Tibial artery (tissue), 4 donors: ENCODE data around the gene BAX.

Experiments
- DNase-seq, 2 donors: peaks; one replicate each; pipeline ENCODE4 v3.0.0-alpha.2; 2019
- H3K27ac ChIP-seq, 2 donors: fragments of 200-600 bp; sonication (generic) in 1 of 2; 1 replicate in 1 of 2; 2 replicates in 1 of 2; pipeline ENCODE4 v1.5.1; 2018 to 2019; ENCODE audit warnings: mild to moderate bottlenecking in 1 of 2
- H3K27me3 ChIP-seq, 2 donors: fragments of 200-600 bp; sonication (generic) in 1 of 2; one replicate each; pipeline versions ENCODE4 v1.5.1 to v1.6.0; 2016 to 2019
- H3K36me3 ChIP-seq, 3 donors: fragments of 200-600 bp; sonication (generic) in 2 of 3; one replicate each; pipeline ENCODE4 v1.5.1; 2016 to 2019; ENCODE audit warnings: mild to moderate bottlenecking in 2 of 3
- H3K4me1 ChIP-seq, 4 donors: fragments of 200-600 bp; sonication (generic) in 2 of 4; 1 replicate in 3 of 4; 2 replicates in 1 of 4; pipeline ENCODE4 v1.5.1; 2016 to 2019
- H3K4me3 ChIP-seq, 2 donors: fragments of 200-600 bp; sonication (generic) in 1 of 2; 1 replicate in 1 of 2; 2 replicates in 1 of 2; pipeline ENCODE4 v1.5.1; 2018 to 2019; ENCODE audit warnings: mild to moderate bottlenecking in 2 of 2
- H3K9me3 ChIP-seq, 3 donors: fragments of 200-600 bp; sonication (generic) in 1 of 3; one replicate each; pipeline ENCODE4 v1.5.1; 2016 to 2019
- CTCF ChIP-seq, 2 experiments: fragments of 200-600 bp in 1 of 2; fragments of 450-650 bp in 1 of 2; IDR thresholded peaks; one replicate each; pipeline ENCODE4 v1.5.1; 2017 to 2019; ENCODE audit warnings: antibody characterized with exemption in 2 of 2, mild to moderate bottlenecking in 1 of 2, moderate library complexity in 1 of 2
- intact Hi-C: fragments of 100-400 bp; cut with DNase I; formaldehyde crosslinking; loops from one replicate; pipeline ENCODE4 v1.15.0; 2023; ENCODE audit warnings: low total_unique reads

Gene BAX

GRCh38 chr19:48968179-48968661, 13.5 kb downstream of the BAX start:
- intact Hi-C loops = loop anchor here (10.0 kb wide), 1 partner anchor 93 kb away; the partner anchor contains the start of gene PPP1R15A
- no peak for DNase-seq
- no peaks in the 10 kb centered on the region for H3K27me3 ChIP-seq
- H3K4me3 ChIP-seq = no peak overlapping the region
- H3K36me3 ChIP-seq = peaks cover 48 to 66% (median 48%) of the 10 kb centered on the region in 3 donors
- H3K4me1 ChIP-seq = peaks cover 0 to 54% (median 44%) of the 10 kb centered on the region in 4 donors
- no peaks in the 10 kb centered on the region for H3K9me3 ChIP-seq
- TF ChIP-seq CTCF (IDR thresholded peaks at IDR 0.05) = no peak
- H3K27ac ChIP-seq = peak overlapping the region; percentile 88 to 97

GRCh38 chr19:48968813-48969218, 14.1 kb downstream of the BAX start:
- intact Hi-C loops = loop anchor here (10.0 kb wide), 1 partner anchor 94 kb away; the partner anchor contains the start of gene PPP1R15A
- no peak for DNase-seq
- no peaks in the 10 kb centered on the region for H3K27me3 ChIP-seq
- peak overlapping the region in 1 of 2 donors; percentile 88 for H3K27ac ChIP-seq
- H3K4me3 ChIP-seq = no peak overlapping the region
- no peaks in the 10 kb centered on the region for H3K9me3 ChIP-seq
- peaks cover 0 to 48% (median 38%) of the 10 kb centered on the region in 4 donors for H3K4me1 ChIP-seq
- TF ChIP-seq CTCF (IDR thresholded peaks at IDR 0.05) = no peak
- H3K36me3 ChIP-seq = peaks cover 54 to 72% (median 54%) of the 10 kb centered on the region in 3 donors

- H3K4me3 ChIP-seq = no peak overlapping the region
- TF ChIP-seq CTCF (IDR thresholded peaks at IDR 0.05) = no peak
- H3K9me3 ChIP-seq = no peaks in the 10 kb centered on the region
- peaks cover 0 to 41% (median 31%) of the 10 kb centered on the region in 4 donors for H3K4me1 ChIP-seq
- intact Hi-C loops = loop anchor here (5.0 to 10.0 kb wide), 2 partner anchors 95 to 172 kb away; partner anchors contain the start of gene PPP1R15A
- peaks cover 60 to 78% (median 61%) of the 10 kb centered on the region in 3 donors for H3K36me3 ChIP-seq
- DNase-seq = no peak
- H3K27ac ChIP-seq = peak overlapping the region in 1 of 2 donors; percentile 88
- H3K27me3 ChIP-seq = no peaks in the 10 kb centered on the region
These were observed 14.8 kb downstream of the BAX start for GRCh38 chr19:48969276-48970138.

GRCh38 chr19:48970139-48970766, 15.6 kb downstream of the BAX start:
- Histone ChIP-seq H3K9me3 (no peaks in the 10 kb centered on the region), H3K36me3 (peaks cover 63 to 86% (median 67%) of the 10 kb centered on the region in 3 donors), H3K4me1 (peaks cover 0 to 37% (median 28%) of the 10 kb centered on the region in 4 donors), H3K27ac (peak overlapping the region in 1 of 2 donors; percentile 29), H3K27me3 (no peaks in the 10 kb centered on the region), H3K4me3 (no peak overlapping the region)
- no peak for TF ChIP-seq CTCF (IDR thresholded peaks at IDR 0.05)
- no peak for DNase-seq
- intact Hi-C loops = loop anchor here (5.0 kb wide), 1 partner anchor 173 kb away; no protein-coding TSS in a partner anchor

GRCh38 chr19:48970923-48971395, 16.3 kb downstream of the BAX start:
- H3K9me3 ChIP-seq = no peaks in the 10 kb centered on the region
- TF ChIP-seq CTCF (IDR thresholded peaks at IDR 0.05) = peak; percentile 89 to 91
- peaks cover 0 to 37% (median 28%) of the 10 kb centered on the region in 4 donors for H3K4me1 ChIP-seq
- intact Hi-C loops = loop anchor here (5.0 kb wide), 1 partner anchor 174 kb away; no protein-coding TSS in a partner anchor
- DNase-seq = peak; percentile 70 to 85
- no peaks in the 10 kb centered on the region for H3K27me3 ChIP-seq
- peak overlapping the region in 1 of 2 donors; percentile 29 for H3K27ac ChIP-seq
- no peak overlapping the region for H3K4me3 ChIP-seq
- H3K36me3 ChIP-seq = peaks cover 62 to 91% (median 67%) of the 10 kb centered on the region in 3 donors
